ENCODE measurements around the gene C1orf210.

Gene C1orf210

GRCh38 chr1:43292679-43293078, 7.3 kb upstream of the C1orf210 start:
- no peak for DNase-seq

DNA sequence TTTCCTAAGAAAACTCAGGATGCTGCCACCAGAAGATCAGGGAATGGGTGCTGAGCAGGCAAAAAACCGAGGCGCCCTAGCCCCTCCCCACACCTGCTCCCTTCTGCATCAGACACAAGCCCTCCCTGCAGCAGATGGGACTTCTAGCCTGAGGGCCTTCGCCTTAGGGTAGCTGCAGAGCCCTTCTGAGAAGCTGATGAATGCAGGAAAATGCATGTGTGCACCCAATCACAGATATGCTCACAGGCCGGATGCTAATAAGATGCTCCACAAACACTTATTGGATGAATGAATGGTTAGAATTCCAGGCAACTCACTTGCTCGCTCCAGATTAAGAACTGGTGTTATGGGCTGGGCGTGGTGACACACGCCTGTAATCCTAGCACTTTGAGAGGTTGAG, 6.8 kb upstream of the C1orf210 start:
- DNase-seq, result no peak

DNA sequence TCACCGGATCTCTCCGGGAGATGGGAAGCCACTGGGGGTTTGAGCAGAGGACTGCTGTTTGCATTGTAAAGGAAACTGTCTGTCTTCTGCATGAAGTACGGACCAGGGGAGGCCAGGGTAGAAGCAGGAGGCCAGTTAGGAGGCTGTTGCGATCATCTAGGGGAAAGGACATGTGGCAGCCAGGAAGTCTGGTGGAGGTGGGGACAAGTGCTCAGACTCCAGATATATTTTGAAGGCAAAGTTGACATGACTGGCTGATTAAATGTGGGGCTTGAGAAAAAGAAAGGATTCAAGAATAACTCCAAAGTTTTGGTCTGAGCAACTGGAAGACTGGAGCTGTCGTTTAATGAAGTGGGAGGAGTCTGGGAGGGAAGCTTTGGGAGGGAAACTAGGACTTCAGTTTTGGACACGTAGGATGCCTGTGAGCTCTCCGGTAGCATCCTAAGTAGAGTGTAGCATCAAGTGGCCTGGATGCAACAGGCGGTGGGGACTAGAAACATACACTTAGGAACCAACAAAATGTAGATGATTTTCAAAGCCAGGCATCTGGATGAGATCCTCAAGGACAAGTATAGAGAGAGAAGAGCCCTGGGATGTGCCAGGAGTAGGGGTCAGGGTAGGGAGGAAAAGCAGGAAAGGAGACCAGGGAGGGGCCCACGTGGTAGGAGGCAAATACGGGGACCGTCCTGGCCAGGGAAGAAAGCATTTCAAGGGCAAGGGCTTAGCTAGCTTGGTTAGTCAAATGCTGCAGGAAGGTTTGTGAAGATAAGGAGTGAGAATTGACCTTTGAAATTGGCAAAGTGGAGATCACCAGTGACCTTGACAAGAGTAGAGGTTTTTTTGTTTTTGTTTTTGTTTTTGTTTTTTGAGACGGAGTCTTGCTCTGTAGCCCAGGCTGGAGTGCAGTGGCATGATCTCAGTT, 3.7 kb upstream of the C1orf210 start:
- no peak for DNase-seq

DNA sequence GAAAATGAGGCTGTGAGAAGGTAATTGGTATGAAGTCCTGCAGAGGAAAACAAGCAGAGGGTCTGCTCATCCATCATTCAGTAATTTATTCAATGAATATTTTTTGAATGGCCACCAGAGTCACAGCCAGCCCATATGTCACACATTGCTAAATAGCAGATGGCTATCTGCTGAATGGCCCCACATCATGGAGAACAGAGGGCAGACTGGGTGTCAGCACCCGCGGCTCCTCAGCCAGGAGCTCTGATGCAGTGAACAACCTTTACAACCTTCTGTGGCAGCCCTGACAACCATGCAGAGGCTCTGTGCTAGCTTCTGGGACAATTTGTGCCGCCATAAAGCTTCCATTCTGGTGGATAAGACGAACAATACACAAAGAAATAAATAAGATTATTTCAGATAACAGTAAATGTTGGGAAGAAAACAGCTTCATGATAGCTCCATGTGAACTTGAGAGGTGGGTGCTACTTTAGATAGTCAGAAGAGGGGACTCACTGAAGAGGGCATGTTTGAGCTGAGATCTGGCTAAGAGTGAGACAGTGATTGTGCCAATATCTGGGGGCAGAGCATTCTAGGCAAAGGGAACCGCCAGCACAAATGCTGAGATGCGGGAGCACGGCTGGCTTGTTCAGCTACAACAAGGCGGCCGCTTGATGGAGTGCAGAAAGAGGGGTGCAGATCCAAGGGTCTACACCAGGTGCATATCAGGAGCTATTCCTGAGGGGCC, 2.8 kb upstream of the C1orf210 start:
- DNase-seq, result no peak

DNA sequence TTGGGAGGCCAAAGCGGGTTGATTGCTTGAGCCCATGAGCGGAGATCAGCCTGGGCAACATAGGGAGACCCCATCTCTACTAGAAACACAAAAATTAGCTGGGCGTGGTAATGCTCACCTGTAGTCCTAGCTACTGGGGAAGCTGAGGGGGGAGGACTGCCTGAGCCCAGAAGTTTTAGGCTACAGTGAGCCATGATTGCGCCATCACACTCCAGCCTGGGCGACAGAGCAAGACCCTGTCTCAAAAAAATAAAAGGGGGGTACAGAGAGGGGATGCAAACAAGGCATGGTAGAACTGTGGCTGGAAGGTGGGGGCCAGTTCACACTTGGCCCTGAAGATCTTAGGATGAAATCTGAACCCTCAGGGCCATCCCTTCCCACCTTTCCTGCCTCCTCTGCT, 1.2 kb upstream of the C1orf210 start:
- no peak for DNase-seq

GRCh38 chr1:43286115-43286514, 734 bp upstream of the C1orf210 start:
- DNase-seq, result no peak

DNA sequence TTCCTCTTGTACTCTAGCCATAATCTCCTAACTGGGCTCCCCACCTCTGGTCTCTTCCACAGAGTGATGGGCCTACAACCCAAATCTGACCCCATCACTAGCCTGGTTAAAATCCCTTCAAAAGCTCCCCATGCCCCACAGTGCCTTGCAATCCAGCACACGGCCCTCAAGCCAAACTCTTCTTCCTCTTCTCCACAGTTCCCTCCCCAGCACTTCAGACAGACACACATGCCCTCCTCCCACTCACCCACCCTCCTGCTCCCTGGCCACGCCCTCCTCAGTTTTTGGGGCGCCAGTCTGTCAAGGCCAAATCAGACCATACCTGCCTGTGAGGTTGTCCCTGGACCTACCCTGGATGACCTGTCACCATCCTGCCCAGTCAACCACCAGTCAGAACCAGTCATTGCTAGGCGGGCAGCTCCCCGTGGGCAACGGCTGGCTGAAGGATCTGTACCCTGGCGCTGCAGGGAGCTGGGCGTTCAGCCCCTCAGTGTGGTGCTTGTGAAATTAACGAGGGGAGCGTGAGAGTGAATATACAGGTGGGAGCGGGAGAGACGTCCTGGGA, 753 bp downstream of the C1orf210 start:
- no peak for DNase-seq

DNA sequence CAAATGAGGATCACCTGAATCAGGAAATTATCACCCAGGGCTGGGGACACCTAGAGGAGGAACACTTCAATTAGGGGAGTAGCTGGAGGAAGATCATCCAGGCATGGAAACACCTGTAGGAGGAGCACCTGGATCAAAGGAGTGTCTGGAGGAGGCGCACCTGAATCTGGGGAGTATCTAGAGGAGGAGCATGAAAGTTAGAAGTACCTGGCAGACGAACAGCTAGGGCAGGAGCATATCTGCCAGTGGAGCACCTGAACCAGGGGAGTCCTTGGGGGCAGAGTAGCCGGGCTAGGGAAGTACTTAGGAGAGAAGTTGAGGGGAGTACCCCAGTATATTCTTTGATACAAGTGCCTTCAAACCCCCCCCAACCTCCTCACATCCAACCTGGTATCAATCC, 1.3 kb downstream of the C1orf210 start:
- no peak for DNase-seq

GRCh38 chr1:43282220-43283195, 2.9 kb downstream of the C1orf210 start:
- DNase-seq, result no peak

DNA sequence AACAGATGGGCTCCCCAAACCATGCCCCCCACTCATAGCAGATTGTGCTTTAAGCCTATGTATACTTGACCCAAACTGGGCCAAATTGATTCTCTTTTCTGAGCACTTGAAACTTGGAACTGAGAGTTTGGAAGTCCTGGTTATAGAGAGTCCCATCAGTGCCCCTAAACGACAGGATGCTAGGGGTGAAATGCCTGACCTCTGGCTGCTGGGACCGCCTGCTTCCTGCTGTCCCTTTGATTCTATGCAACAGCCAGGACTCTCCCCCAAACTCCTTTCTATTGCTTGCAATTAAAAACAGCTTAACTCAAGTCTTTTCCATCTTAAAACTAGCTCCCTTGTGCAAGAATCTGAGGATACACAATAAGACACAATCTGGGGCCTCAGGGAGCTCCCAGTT, 4.7 kb downstream of the C1orf210 start:
- DNase-seq, result no peak

DNA sequence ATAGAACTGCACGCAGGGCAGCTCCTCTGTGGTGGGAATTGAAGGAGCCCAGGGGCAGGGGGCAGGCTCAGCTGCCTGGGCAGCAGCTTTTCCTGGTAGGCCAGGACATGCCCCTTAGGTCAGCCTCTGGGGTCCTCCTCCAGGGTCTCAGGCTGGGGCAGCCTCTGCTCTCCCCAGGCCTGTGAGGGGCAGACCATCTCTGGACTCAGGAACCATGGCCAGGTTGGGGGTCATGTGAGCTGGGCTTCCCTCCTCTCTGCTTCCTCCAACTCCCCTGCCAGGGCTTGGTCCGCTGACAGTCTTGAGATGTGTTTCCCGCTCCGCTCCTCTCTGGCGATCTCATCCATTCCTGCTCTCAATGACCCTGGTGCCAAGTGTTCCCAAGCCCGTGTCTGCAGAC, 5.7 kb downstream of the C1orf210 start:
- no peak for DNase-seq

GRCh38 chr1:43279161-43279560, 6.2 kb downstream of the C1orf210 start:
- DNase-seq, result no peak

DNA sequence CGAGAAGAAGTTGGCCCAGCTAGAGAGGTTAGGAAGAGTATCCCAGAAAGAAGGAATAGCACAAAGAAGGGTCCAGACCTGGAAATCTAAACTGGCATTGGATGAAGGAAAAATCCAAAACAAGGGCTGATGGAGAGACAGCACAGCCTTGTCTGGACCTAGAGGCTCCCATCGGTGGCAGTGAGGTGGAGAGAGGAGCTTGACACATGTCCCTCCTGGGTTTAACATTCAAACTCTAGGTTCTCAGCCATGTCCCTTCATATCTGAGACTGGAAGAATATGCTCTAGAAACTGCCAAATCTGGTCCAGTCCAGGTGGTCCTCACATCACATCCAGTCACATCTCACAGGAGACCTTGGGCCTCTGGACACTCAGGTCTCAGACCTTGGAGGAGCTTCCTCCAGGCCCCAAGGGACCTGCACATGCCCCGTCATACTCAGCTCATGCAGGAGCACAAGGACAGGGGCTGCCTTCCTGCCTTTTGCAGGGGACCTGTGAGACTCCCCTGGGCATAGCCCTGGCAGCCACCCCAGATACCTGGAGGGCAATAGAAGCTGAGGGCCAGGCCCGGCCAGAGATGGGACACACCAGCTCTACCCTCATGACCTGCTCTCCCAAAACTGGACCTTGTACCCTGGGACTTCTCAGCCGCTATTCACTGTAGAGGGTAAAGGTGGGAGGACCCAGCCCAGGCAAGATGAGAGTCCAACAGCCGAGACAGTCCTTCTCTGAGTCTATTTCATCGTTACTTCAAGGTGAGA, 8.1 kb downstream of the C1orf210 start:
- no peak for DNase-seq

DNA sequence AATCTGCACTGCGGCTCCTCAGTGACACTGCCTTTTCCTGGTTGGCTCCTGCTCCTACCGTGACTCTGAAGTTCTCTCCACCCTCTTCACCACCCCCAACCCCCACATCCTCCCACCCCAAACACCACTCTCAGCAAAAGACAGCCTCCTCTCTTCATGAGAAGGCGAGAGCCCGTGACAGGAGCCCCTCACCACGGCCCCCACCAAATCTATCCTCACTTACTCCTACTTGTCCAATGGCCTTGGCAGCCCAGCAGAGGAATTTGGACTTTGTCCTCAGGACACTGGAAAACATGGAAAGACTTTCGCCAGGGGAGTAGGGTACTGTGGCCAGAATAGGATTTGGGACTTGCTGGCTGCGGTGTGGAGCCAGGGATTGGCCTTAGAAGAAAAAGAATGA, 8.7 kb downstream of the C1orf210 start:
- DNase-seq, result no peak

DNA sequence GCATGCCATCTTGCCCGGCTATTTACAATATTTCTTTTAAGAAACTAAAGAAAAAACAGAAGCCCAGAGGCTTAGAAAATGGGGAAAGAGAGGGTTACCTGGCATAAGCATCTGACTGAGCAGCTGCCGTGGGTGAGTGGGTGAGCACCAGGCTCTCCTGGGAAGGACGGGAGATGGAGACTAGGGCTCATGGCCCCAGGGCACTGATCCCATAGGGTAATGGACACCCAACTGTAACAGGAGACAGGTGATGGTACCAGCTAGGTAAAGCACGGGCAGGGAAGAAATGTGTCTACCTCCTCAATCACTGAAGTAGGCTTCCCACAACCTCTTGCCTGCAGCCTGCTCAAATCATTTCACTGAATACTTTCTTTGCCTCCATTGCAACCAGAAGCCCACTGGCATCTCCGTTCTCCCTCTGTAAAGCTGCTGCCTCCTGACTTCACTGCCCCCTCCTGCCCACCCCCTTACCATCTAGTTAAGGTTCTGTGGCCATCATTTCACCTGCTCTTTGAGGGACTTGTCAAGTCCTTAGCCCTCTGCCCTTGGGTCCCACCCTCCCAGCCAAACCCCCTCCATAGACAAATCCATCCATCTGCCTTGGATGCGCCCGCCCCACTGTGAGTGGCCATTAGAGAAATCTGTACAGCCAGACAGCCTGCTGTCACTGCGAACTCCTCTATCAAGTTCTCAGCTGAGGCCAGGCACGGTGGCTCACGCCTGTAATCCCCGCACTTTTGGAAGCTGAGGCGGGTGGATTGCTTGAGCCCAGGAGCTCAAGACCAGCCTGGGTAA, 9.4 kb downstream of the C1orf210 start:
- no peak for DNase-seq

DNA sequence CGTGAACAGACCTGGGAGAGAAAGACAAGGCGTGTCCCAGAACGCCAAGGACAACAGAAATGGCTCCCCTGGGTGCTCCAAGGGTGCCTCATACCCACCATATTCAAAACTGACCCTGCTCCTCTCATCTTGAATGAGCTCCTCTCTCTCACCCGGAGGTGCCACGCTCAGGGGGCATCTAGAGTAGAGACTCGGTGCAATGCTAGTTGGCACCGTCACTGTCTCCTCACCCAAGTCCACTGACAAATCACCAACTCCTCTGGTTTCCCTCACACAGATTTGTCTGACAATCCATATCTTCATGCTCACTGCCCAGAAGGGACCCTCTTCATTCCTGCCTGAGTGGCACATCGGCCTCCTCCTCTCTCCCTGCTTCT, 10.6 kb downstream of the C1orf210 start:
- no peak for DNase-seq

- peak; percentile 54 for DNase-seq
Observed at GRCh38 chr1:43274125-43274803, 11.1 kb downstream of the C1orf210 start.

DNA sequence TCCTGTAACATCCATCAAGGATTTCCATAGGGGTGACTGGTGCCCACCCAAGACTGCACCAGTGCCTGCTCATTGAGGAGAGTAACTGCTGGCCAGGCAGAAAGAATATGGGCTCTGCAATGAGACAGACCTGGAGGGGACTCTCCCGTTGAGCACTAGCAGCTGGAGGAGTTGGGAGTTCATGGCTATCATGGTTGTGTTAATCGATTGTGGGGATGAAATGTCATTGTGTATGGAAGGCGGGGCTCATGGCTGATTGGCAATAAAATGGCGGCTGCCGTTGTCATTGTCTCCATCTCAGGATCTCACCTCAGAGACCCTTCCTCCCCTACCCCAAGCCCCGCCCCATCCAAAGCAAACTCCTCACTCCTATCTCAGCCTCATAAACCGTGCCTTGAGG, 11.7 kb downstream of the C1orf210 start:
- DNase-seq, result no peak

GRCh38 chr1:43272576-43273571, 12.5 kb downstream of the C1orf210 start:
- no peak for DNase-seq
